GM10266 (cell line): ENCODE results near the gene PIK3R3.

Experiments used
- DNase-seq: peaks from one replicate; pipeline ENCODE4 v3.0.0; 2012; ENCODE audit errors: extremely low spot score
- TF ChIP-seq, protein P1 (sequence below): IDR thresholded peaks from 2 replicates; pipeline ENCODE4 v1.5.1; 2012; ENCODE audit warnings: mild to moderate bottlenecking, low read depth; ENCODE audit not compliant: control insufficient read depth, insufficient read depth; ENCODE audit errors: missing control alignments

Gene PIK3R3

DNA sequence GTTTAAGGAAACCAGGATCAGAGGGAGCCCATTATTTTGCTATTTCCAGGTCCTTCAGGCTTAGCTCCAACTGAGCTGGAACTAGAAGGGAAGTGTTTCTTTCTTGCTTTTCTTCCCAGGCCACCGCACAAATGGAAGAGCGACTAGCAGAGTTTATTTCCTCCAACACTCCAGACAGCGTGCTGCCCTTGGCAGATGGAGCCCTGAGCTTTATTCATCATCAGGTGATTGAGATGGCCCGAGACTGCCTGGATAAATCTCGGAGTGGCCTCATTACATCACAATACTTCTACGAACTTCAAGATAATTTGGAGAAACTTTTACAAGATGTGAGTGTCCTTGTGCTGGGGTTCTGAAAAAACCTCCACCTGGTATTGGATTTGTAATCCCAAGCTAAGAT is 121.8 kb downstream of the PIK3R3 start:
- no peak for DNase-seq
- TF ChIP-seq, protein P1, sequence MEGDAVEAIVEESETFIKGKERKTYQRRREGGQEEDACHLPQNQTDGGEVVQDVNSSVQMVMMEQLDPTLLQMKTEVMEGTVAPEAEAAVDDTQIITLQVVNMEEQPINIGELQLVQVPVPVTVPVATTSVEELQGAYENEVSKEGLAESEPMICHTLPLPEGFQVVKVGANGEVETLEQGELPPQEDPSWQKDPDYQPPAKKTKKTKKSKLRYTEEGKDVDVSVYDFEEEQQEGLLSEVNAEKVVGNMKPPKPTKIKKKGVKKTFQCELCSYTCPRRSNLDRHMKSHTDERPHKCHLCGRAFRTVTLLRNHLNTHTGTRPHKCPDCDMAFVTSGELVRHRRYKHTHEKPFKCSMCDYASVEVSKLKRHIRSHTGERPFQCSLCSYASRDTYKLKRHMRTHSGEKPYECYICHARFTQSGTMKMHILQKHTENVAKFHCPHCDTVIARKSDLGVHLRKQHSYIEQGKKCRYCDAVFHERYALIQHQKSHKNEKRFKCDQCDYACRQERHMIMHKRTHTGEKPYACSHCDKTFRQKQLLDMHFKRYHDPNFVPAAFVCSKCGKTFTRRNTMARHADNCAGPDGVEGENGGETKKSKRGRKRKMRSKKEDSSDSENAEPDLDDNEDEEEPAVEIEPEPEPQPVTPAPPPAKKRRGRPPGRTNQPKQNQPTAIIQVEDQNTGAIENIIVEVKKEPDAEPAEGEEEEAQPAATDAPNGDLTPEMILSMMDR, result no peak

DNA sequence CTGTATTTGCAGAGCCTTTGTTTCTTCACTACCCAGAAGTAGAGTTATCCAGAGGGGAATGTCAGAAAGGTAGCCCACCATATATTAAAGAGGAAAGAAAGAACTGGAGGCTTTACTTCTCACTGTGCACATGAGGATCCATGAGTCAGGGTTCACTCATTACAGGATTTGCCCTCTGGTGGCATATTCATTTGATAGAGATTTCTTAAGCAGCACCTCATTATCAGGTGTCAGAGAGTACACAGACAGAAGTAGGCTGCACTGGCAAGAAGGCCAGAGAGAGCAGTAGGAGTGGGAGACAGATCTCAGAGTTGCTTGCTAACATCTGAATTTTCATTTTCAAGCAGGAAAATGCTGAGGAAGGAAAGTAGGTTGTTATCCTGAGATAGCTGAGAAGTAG is 123.8 kb downstream of the PIK3R3 start:
- TF ChIP-seq, protein P1, result no peak
- no peak for DNase-seq

DNA sequence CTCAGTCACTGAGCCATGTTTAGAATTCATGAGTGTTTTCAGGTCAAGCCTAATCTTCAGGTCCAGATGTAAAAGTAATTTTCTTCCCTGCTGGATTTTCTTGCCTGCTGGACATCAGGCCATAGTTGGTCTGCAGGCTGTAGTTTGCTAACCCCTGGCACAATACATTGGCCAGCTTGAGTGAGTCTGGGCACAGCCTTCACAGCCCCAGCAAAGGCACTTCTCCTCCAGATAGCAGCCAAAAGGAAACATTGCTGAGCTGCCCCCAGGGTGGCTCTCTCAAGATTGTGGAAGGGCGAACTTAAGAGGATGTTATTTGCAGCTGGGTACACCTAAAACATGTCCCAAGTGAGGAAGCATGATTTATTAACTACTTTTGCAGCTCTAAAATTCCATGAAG is 126.8 kb downstream of the PIK3R3 start:
- DNase-seq, result no peak
- TF ChIP-seq, protein P1, result no peak

DNA sequence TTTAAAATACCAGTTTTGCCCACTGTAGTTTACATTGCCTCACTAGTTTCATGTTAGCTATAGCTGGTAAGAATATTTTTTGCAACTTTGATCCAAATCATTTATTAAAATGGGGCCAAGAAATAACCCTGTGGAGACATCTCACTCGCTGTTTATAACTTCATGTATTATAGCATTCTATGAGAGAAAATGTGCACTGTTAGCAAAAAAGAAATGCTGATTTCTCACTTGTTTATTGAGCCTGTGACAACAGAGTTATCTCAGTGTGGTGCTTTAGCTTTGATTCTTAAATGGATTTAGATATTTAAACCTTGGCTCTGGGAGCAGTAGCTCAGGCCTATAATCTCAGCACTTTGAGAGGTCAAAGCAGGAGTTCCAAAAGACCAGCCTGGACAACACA is 127.9 kb downstream of the PIK3R3 start:
- DNase-seq, result no peak
- TF ChIP-seq, protein P1, result no peak

DNA sequence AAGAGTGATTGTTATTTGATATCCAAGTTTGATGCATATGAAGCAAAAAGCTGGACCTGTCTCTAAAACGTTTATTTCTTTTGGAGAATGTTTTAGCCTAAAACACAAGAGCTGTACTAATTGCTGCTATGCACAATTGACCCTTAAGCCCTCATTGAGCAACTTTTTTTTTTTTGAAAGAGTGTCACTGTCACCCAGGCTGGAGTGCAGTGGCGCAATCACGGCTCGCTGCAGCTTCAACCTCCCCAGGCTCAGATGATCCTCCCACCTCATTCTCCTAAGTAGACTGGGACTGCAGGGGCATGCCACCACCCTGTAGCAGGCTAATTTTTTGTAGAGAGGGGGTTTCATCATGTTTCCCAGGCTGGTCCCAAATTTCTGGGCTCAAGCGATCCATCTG is 129.1 kb downstream of the PIK3R3 start:
- TF ChIP-seq, protein P1, result no peak
- DNase-seq, result no peak

DNA sequence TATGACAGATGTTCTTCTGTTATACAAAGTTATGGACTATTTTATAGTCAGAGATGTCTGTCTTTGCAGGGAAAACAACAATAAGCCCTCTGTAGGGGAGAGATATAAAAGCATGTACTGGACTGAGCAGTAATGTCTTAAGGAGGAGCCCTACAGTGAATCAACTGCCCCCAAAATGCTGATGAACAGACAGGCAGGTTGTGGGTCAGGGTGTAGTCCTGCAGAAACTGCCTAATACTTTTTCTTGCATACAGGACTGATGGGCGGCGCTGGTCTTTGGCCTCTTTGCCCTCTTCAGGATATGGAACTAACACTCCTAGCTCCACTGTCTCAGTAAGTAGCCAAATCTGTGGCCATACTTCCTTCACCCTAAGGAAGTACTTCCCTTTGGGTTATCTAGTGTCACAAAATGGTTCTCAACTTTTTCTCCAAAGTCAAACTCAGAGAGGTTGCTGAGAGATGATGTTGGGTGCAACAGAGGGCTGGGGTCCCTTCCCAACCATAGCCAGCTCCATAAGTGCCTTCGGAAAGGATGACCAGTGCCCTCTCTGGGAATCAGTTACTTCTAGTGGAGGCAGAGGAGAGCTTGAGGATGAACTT is 129.8 kb downstream of the PIK3R3 start:
- TF ChIP-seq, protein P1, result no peak
- no peak for DNase-seq

DNA sequence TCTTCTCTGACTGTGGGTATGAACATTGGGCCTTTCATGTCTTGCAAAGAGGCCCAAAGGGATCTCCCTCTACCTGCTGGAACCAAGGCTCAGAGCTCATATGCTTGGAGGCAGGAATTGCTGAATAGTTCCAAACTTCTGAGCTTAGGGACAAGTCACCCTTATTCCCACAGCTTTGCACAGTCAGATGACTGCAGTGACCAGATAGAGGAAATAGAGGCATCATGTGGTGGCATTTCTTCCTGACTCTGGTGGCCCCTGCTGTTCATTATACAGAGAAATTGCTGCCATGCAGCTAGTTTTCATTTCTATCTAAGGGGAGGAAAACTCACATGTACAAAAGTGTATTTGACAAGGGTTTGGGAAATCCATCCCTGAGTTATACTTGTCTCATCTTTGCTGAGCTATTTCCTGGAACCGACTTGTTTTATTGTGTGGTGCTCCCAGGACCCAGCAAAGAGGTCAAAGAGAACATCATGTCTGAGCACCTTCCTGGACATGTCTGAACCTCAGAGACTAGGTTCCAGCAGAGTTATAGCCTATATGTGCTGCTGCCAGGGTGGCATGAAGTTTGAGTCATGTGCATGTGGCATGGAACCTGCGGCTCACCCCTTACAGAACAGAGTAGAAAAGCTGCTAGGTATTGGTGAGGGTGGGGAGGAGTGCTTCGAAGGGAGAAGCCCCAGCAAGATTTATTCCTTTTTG is 131.2 kb downstream of the PIK3R3 start:
- TF ChIP-seq, protein P1, result no peak

More for the DNA sequence above, 131.2 kb downstream of the PIK3R3 start:
- DNase-seq, result no peak
